ENCODE data around the gene CACFD1.

DNA sequence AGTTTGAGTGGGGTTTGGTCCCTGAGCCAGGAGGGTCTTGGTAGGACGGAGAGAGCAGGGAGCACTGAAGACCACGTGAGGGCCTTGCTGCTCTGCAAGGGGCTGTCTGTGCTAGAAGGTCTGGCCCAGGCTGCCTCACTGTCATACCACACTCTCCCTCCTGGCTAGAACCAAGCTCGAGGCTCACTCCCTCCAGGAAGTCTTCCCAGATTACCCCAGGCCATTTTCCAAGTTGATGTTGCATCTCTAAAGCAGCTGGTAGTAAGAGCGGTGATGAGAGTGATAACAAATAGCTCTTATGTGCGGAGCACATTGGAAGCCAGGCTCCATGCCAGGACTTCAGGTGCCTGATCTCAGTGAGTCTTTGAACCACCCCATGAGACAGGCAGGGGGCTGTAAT is 58.4 kb downstream of the CACFD1 start:
- TF ChIP-seq CTCF (conservative IDR thresholded peaks at IDR 0.05; ENCODE audit: low read depth, low read length), result no peak
- no peak for TF ChIP-seq MAFK (IDR thresholded peaks at IDR 0.05; ENCODE audit: low read depth, low read length)
- no peak for TF ChIP-seq SMC3 (IDR thresholded peaks at IDR 0.05; ENCODE audit: low read depth, low read length)
- no peak for TF ChIP-seq MXI1 (IDR thresholded peaks at IDR 0.05; ENCODE audit: borderline replicate concordance, low read depth, low read length)
- TF ChIP-seq POLR2A (IDR thresholded peaks at IDR 0.05; ENCODE audit: low read depth, low read length), result no peak
- no peak for TF ChIP-seq RAD21 (IDR thresholded peaks at IDR 0.05; ENCODE audit: low read length)

Measured in IMR-90 (cell line).